Stimulated activated CD4-positive, alpha-beta T cell treated with anti-CD3 and anti-CD28 coated beads, Interleukin-1b, Interleukin-23, amount 100 ng/mL, for 1 hour (primary cell): ENCODE results near the gene JMJD7.

Experiments
- DNase-seq, 2 donors: peaks; one replicate each; pipeline ENCODE4 v3.0.0-alpha.2; 2020; ENCODE audit warnings: low read depth in 2 of 2

The JMJD7 gene

DNA sequence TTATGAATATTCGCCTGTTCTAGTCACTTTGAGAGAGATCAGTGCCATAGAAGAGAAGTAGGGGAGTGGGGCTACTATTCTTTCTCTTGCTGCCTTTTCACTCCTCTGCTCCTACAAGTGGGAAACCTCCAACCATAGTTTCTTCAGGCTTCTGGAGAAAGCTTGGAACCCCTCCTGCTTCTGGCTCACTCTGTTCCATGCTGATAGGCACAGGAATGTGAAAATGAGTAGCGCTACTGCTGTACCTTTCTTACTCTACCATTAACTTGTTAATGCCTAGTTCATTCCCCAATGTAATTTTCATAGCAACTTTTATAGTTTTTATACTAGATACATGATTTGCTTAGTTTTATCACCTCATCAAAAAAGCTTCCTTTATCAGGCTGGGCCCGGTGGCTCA, 26.7 kb upstream of the JMJD7 start:
- DNase-seq = no peak

DNA sequence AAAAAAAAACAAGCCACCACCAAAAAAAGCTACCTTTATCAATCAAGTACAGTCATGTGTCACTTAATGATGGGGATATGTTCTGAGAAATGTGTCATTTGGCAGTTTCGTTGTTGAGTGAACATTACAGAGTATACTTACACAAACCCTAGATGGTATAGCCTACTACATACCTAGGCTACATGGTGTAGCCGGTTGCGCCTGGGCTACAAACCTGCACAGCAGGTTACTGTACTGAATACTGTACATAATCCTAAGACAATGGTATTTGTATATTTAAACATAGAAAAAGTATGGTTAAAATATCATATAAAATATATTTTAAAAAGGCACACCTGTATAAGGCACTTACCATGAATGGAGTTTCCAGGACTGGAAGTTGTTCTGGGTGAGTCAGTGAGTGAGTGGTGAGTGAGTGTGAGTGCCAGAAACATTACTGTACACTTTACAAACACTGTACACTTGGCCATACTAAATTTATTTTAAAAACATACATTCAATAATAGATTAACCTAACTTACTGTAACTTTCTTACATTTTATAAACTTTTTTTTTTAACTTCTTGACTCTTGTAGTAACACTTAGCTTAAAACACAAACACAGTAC, 25.9 kb upstream of the JMJD7 start:
- DNase-seq = no peak

DNA sequence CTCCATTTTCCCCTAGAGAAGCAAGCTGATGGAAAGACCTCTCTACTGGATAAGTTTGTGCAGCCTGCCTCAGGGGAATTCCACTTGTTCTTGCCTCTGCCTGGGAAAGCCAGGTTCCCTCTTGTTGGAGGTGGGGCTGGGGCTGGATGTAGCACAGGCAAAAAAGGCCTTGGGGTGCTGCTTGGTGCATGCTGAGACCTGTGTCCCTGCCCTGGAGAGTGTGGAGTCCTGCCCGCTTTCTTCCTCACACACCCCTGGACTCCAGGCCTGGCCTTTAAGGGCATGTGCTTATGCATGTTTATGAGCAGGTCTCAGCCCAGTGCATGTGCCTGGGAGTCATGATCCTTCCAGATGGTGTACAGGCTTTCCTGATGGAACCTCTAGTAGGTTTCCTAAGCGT, 23.5 kb upstream of the JMJD7 start:
- no peak for DNase-seq

DNA sequence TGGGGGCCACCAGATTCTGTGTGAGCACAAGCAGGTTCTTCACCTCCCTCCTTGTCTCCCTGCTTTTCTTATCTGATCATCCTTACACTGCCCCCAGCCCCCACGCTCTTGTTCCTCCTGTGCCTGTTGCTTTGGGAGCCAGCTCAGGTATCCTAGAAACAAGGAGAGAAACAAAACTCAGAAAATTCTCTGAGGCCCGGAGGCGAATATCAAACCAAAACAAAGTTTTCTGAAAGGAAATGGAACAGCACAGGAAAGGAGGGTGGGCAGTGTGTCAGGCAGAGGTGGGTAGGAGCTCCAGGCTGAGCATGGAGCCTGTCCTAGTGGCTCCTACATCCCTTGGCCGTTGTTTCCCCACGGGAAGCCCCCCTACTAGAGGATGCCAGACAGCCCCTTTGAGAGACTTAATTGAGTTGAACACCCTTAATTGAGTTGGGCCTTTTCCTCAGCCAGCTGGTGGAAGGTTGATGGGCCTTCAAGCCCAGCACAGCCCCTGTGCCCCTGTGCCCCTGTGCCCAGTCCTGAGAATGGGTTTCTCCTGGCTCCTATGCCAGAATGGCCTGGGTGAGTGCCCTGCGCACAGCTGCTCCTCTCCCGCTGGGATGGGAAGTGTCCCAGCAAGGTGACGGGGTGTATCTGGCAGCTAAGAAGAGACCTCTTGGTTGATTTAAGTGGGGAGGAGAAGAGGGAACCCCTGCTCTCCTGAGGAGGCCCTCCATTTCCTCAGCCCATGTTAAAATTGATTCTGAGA, 22.8 kb upstream of the JMJD7 start:
- DNase-seq = no peak

DNA sequence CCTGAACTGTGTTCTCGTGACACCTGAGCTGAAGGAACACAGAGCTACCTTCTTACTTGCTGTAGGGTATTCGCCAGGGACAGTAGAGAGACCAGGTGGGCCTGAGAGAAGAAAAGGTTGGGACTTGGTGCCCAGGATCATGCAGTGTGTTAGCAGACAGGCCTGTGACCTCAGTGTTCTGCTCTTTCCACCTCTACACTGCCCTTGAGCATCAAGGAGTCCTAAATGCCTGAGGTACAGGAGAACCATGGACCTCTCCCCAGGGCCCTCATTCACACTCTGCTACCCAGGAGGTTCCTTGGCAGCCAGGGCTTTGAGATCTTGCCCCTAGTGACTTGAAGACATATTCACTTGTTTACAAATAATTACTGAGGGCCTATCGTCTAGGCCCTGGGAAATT, 22.2 kb upstream of the JMJD7 start:
- DNase-seq = no peak

DNA sequence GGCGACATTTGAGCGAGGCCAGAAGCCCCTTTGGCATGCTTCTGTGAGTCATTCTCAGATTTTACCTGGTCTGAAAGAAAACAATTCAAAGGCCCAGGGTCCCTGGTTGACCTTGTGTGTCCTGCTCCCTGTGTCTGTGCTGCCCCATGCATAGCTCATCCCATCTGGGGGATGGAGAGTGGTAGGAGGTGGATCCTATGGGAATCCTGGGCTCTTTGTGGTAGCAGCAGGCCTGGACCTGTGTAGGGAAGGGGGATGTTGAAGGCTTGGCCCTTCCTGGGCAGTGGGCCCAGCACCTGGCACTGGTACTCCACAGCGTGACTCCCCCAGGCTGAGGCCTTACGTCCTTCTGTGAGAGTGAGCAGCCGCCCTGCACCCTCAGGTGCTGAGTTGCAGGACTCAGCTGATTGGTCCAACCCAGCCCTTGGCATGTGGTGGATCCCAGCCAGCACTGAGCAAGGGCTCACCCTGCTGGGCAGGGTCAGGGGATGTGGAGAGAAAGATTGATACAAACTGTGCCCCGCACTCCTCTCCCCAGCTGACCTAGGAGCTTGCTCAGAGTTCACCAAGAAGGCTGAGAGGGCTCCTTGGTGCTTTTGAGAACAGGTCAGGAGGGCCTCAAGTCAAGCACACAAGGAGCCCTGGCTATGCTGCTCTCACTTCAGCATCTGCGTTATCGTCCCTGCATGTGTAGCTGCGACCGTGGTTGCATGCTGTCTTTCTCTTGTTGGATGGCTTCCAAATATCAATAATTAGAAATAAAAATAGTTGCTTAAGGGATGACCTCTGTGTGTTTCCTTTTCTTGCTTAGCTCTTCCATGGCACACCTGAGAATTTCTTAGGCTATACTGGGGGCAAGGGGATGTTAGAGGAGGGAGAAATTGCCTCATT, 21.4 kb upstream of the JMJD7 start:
- DNase-seq = no peak

DNA sequence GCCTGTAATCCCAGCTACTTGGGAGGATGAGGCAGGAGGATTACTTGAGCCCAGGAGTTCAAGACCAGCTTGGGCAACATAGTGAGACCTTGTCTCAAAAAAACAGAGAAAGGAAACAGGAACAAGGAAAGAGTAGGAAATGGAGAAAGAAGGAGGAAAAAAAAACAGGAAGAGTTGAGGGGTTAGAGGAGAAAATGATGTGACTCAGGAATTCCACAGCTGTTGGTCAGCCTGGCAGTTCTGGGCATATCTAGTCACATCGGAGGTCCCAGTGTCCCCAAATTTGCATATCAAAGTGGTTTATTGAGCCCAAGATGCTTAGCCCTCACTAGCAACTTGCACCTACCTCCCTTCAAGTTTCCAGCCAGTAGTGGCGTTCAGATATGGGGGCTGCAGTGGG, 18.8 kb upstream of the JMJD7 start:
- no peak for DNase-seq

DNA sequence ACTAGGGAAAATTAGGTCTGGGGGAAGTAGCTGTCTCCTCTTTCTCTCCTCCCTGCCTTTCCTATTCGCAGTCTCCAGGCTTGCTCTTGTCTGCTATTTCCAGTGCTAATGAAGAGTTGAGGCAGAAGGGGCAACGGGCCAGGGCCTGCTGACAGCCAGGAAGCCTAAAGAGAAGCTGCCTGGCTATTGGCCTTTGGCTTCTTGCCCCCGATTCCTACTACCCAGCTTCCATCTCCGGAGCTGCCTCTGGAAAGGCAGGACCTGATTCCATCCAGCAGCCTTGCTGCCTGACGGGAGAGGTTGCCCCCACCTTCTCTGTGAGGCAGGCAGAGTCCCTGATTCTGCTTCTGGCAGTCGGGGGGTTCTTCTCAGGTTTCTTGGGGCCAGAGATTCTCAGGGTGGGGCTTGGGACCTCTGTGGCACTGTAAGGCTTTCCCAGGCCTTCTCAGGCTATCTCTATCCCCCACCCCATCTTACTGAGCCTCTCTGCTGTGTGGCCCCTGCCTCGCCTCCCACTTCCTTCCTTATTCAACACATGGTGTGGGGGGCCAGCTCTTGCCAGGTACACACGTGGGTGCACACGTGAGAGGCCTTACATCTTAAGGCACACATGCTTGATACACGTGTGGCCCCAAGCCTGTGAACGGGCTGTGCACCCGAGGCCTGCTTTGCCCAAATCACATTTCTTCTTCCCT, 18.2 kb upstream of the JMJD7 start:
- DNase-seq = no peak

DNA sequence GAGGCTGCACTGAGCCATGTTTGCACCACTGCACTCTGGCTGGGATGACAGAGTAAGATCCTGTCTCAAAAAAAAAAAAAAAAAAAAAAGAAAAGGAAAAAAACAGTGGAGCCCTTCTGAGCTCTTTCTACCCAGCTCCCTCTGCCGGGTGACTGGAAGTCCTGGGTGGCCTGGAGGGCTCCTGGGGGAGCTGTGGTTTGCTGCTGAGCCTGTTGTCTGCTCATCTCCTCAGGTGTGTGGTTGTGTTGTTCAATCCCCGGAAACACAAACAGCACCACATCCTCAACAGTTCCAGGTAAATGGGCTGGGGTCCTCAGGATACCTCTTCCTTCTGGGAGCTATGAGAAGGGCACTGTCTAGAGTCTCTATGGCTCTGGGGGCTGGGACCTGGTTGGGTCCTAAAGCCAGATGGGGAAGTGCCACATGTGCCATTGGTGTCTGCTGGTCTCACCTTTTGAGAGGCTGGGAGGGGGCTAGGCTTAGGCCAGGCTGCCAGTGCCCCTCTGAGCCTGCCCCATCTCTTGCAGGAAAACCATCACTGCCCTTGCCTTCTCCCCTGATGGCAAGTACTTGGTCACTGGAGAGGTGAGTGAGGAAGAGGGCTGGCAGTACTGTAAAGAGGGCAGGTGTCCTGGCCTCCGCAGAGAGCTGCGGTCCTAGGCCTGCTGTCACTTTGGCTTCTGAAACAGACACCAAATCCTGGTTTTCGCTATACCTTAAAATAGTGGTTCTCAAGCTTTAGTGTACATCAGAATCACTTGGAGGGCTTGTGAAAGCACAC, 17.1 kb upstream of the JMJD7 start:
- DNase-seq = no peak

DNA sequence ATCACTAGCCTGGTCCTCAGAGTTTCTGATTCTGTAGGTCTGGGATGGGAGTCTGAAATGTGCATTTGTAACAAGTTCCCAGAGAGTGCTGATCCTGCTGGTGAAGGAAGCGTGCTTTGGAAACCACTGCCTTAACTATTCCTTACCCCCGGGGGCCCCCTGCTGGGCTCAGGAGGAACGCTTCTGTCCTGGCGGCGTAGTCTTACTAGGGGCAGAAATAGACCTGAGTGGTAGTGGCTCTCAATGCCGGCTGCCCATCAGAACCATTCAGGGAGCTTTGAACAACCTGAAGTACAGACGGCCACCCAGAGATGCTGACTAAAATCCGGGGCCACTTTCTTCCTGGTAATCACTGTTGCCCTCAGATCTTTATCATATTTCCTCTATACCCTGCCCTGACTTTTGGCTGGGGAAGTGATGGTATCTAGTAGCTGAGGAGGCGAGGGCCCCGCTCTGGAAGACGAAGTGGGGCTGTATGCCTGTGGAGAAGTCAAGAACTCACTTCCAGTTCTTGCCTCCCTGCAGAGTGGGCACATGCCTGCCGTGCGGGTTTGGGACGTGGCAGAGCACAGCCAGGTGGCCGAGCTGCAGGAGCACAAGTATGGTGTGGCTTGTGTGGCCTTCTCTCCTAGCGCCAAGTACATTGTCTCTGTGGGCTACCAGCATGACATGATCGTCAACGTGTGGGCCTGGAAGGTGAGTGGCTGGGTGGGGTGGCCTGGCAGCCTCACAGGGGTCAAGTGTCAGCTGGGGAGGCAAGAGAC, 16.3 kb upstream of the JMJD7 start:
- DNase-seq = peak; percentile 37 to 62

DNA sequence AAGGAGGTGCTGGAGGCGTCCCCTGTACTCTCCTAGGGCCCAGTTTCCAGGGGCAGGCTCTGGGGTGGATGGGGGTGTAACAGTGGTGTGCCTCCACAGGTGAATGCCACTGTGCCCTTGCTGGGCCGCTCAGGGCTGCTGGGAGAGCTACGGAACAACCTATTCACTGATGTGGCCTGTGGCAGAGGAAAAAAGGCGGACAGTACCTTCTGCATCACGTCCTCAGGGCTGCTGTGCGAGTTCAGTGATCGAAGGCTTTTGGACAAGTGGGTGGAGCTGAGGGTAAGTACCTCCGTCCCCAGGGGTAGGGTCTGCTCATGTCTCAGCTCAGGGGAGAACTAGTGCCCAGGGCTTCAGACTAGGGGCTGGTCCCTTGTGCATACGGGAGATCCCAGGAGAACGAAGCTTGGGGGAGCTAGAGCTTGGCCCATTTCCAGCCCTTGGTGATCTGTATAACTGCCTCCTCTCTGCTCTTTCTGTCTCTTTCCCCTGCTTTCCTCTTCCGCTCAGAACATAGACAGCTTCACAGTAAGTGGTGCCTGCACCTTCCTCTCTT, 15.0 kb upstream of the JMJD7 start:
- DNase-seq = no peak

DNA sequence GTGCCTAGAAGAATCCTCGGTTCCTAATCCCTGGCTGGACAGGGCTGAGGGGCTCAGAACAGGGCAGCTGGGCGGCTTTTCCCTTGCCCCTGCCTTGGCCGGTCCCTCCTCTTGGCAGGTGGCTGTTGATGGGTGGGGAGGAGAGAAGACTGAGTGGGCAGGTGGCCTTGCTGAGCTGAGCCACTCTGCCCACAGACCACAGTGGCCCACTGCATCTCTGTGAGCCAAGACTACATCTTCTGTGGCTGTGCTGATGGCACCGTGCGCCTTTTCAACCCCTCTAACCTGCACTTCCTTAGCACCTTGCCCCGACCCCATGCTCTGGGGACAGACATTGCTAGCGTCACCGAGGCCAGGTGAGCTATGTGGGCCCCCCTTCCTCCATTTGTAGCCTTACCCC, 14.5 kb upstream of the JMJD7 start:
- DNase-seq = no peak

DNA sequence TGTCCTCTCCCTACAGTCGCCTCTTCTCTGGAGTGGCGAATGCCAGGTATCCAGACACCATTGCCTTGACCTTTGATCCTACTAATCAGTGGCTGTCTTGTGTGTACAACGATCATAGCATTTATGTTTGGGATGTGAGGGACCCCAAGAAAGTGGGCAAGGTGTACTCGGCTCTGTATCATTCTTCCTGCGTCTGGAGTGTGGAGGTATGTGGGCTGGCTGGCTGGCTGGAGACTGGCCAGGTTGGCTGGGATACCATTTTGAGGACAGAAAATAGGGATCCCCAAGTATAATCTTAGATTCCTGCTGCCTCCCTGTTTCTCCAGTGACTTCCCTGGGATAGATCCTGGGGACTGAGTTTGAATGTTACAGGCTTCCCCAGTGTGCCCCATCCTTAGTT, 13.4 kb upstream of the JMJD7 start:
- DNase-seq = no peak

DNA sequence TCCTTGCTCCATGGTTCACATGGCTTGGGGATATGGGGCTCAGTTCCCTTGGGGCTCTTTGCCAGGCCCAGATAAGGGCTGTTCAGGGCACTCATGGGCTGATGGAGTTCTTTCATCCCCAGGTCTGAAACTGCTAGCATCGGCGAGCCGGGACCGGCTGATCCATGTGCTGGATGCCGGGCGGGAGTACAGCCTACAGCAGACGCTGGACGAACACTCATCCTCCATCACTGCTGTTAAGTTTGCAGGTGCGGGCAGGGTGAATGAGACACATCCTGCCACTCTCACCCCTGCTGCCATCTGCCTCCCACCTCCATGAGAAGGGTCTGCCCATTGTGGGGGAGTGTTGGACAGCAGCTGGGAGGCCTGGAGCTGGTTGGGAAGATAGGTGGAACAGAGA, 11.1 kb upstream of the JMJD7 start:
- no peak for DNase-seq

DNA sequence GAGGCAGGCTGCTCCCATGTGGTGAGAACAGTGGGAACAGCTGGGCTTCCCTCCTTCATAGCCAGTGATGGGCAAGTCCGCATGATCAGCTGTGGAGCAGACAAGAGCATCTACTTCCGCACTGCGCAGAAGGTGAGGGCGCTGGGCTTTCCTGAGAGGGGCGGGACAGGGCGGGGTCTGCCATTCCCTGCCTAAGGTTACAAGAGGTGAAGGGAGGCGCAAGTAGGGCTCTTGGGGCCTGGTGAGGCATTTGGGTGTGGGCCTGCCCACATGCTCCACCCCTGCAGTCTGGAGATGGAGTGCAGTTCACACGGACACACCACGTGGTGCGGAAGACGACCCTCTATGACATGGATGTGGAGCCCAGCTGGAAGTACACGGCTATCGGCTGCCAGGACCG, 10.6 kb upstream of the JMJD7 start:
- no peak for DNase-seq

DNA sequence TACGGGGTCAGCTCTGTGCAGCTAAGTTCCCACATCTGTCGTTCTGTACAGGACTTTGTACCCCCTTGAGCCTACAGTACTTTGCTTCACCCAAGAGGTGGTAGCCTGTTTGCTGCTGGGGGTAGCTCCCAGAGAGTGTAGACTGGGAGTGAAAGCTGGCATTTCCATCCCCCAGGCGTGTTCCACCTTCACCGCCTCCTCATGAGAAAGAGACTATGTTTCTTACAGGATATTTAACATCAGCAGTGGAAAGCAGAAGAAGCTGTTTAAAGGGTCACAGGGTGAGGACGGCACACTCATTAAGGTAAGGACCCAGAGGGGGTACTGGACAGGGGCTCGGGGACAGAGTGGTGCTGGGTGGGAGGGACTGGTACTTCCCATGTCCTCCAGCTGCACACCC, 10.1 kb upstream of the JMJD7 start:
- DNase-seq = no peak

DNA sequence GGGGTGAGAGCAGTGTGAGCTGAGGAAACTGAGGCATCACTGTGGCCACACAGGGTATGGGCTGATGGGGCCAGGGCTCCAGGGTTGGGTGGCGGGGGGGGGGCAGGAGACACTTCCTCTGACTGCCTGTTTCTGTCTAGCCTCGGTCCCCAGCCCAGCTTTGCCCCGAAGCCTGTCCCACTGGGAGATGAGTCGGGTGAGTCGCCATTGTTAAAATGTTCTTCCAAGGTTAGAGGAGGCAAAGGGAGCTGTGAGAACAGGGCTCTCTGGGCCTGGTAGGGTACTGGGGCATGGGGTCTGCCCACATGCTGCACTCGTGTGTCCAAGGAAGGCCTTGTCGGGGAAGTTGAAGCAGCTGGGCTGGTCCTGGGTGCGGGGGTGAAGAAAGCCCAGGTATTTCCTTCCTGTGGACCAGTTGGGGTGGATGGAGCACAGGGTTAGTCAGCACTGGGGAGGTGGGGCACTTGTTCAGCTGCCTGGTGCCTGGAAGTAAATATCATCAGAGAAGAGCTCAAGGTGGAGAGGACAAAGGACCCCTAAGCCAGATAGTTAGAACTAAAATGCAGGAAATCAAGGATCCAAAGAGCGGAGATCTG, 8.3 kb upstream of the JMJD7 start:
- DNase-seq = no peak

DNA sequence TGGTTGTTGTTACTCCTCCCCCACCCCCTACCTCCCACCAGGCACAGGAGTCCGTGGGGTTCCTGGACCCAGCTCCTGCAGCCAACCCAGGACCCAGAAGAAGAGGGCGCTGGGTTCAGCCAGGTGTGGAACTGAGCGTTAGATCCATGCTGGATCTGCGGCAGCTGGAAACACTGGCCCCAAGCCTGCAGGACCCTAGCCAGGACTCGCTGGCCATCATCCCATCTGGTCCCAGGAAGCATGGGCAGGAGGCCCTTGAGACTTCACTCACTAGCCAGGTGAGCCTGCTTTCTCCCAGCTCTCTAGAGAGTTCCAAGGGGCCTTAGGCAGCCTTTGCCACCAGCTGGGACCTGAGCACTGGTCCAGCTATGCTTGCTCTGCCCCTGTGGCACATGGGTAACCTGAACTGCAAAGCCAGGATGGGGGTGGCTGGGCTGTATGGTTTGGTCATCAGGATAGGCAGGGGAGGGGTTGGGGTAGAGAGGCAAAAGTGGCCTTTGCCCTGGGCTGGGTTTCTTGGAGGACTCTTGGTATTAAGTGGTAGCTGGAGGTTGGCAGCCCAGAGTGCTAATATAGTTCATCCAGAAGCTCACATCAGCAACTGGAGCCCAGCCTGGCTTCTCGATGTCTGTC, 7.0 kb upstream of the JMJD7 start:
- no peak for DNase-seq

DNA sequence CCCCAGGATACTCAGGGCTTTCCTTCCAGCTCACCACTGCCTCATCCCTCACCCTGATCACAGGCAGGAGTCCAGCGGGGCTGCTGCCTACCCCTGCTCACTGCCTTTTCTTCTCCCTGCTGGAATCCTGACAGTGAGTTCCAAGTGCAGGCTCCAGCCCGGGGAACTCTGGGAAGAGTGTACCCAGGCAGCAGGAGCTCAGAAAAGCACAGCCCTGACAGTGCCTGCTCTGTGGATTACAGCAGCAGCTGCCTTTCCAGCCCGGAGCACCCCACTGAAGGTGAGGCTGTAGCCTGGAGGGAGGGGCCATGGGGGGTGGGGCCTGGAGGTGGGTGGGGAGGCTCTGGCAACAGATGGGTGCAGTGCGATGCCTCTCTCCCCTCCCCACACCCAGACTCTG, 6.1 kb upstream of the JMJD7 start:
- no peak for DNase-seq

DNA sequence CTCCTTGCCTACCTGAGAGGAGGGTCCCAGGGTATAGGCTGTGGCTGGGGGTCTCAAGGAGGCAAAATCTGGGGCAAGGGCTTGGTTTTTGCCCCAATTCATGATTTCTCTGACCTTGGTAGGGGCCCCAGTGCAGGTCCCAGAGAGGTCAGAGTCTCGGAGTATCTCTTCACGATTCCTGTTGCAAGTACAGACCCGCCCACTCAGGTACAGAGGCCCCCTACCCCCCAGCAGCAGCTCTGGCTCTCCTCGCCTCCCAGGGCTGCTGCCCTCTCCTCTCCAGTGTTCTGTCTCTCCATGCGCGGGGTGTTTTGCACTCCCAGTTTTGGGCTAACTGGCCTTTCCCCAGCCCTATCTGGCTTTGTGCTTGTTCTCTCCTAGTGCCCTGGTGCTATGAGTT, 5.4 kb upstream of the JMJD7 start:
- DNase-seq = no peak
